Activated CD8-positive, alpha-beta memory T cell treated with anti-CD3 and anti-CD28 coated beads, Interleukin-2, amount 50 U/mL, for 24 hours (primary cell): ENCODE data around the gene NCCRP1.

Experiments used
- DNase-seq: peaks from one replicate; pipeline ENCODE4 v3.0.0-alpha.2; 2020; ENCODE audit errors: extremely low read depth

The NCCRP1 gene

GRCh38 chr19:39196860-39197562, at the start of gene NCCRP1:
TSS of gene NCCRP1 (plus strand) at chr19:39196964. CDS start at chr19:39196983, 19 bp downstream.
- DNase-seq: no peak

- no peak for DNase-seq
Measured at GRCh38 chr19:39147480-39147879, 49.3 kb upstream of the NCCRP1 start.

GRCh38 chr19:39148939-39149529, 47.7 kb upstream of the NCCRP1 start:
- DNase-seq: no peak

GRCh38 chr19:39150235-39150634, 46.5 kb upstream of the NCCRP1 start:
- DNase-seq: no peak

- no peak for DNase-seq
Measured at GRCh38 chr19:39150807-39151600, 45.8 kb upstream of the NCCRP1 start.

- DNase-seq: no peak
Measured at GRCh38 chr19:39152066-39152465, 44.7 kb upstream of the NCCRP1 start.

DNA sequence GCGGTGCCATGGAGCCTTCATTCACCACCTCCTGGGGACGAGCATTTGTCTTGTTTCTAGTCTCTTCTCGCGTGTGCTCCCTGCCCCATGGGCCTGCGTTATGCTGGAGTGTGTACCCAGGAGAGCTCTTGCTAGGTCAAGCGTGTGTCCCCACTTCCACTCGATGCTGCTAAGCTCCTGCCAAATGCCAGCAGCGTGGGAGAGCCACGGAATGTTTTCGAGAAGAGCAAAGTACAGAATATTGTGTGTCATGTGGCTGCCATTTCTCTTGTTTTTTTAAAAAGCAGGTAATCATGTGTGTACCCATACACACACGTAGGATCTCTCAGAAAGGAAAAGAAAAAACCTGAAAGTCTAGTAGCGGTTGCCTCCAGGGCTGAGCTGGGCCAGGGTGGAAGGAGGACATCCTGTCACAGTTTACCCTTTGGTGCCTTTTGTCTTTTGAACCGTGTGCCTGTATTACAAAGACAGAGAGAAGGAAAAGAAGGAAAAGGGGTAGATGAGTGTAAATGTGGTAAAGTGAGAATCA, 42.6 kb upstream of the NCCRP1 start:
- no peak for DNase-seq

GRCh38 chr19:39154629-39155100, 42.1 kb upstream of the NCCRP1 start:
- DNase-seq: no peak

DNA sequence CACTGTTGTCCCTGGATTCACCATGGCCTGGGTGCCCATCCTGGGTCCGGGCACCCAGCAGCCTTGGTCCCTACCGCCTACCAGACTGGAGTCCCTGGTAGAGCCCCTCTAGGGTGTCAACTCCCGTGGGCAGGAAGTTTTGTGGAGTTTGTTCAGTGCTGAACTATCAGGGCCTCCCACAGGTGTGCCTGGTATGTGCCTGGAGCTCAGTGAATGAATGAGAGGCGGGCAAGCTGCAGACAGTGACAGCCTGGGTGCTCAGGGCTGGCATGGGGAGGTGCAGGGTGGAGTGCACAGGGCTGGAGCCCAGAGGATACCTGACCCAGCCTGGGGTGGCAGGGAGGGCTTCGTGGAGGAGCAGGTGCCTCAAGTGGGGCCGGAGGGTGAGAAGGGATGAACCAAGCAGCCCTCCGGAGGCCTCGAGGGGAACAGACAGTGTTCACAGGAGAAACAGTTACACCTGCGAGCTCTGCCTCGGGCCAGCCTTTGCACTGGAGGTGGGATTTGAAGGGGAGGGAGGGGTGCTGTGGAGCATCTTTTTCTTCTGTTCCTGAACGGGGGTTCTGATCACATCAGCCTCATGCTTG, 41.6 kb upstream of the NCCRP1 start:
- no peak for DNase-seq

DNA sequence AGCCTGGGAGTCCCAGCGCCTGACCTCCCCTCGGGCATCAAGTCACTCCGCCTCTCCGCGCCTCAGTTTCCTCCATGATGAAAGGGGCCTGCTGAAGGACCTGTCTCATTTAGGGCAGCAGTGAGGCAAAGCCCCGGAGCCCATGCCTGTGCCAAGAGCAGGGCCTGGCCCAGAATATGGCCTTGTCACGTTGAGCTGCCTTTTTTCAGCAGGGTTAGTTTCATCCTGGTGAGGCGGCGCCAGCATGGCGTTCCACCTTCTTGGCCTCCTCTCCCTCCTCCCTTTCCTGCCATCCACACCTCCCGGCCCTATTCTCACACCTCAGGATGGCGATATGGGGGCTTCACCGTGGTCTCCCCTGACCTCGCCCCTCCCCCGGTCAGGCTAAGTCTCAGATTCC, 41.0 kb upstream of the NCCRP1 start:
- no peak for DNase-seq

DNA sequence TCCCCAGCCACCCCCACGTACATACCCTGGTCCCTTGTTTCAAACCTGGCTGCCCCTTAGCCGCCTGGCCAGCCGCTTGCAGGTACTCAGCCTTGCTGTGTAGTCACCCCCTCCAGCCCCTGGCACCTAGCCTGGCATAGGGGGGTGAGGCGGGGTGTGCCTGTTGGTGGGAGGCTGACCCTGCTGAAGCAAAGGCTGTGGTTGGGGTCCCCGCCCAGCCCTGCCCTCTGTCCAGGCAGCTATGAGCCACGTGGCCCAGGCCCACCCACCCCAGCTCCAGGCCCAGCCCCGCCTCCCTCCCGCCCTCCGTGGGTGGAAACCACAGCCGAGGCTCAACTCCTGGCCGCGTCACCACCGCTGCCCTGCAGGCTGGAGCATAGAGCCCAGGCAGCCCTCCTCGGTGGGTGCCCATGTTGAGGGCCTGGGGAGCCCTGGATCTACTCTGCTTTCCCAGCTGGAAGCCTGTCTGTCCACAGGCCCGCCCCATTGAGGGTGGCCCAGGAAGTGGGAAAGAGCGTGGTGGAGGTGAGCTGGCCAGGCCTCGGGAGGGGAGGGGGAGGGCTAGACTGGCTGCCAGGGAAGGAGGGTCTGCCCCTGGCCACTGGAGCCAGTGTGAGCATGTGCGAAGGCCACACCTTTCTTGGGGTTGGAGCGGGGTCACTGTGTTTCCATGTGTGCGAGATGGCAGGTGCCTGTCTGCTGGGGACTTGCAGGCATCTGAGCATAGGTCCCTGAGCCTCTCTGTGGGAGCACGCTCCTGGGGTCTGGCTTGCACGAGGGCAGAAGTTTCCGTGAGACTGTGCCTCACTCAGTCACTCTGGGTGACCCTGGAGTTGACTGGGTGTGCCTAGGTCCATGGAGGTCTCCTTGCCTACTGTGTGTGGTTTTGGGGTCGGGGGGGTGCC, 40.2 kb upstream of the NCCRP1 start:
- no peak for DNase-seq

DNA sequence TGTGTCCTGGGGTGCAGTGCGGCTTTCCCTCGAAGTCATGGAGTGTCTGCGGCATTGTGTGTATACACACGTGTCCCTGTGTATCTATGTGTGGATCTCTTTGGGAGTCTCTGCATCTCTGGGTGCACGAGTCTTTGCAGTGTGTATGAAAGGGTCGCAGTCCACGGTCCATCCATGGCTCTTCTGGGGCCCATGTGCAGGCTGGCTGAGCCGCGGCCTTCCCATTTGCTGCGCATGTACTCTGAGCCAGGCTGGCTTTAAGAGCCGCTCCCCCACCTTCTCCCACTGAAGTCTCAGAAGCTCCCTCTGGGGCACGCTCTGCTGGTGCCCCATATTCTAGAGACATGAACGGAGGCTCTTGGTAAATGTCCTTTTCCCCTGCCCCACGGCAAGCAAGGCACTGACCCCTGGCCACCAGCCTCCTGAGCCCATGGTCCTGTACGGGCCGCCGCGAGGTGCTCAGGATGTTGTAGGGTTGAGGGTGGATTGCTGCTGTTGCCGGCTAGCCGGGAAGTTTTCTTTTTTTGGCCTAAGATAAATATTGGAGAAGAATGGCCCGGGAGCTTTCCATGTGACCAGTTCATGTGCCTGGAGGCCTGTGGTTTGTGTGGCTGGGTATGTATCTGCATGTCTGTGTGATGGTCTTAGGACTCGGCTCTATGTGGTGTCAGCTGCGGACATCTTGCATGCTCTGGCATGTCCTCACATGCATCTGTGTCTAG, 39.3 kb upstream of the NCCRP1 start:
- no peak for DNase-seq

DNA sequence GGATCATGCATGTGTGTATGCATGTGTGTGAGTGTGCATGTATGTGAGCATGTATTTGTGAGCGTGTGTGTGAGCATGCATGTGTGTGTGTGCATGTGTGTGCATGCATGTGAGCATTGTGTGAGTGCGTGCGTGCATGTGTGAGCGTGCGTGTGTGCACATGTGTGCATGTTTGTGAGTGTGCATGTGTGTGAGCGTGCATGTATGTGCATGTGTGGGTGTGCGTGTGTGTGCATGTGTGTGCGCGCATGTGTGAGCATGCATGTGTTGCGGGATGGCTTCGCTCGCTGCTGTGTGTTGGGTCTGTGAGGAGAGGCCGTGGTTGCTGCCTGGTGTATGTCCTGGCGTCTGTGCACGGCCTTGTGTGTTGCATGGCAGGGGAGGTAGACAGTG, 38.8 kb upstream of the NCCRP1 start:
- no peak for DNase-seq

DNA sequence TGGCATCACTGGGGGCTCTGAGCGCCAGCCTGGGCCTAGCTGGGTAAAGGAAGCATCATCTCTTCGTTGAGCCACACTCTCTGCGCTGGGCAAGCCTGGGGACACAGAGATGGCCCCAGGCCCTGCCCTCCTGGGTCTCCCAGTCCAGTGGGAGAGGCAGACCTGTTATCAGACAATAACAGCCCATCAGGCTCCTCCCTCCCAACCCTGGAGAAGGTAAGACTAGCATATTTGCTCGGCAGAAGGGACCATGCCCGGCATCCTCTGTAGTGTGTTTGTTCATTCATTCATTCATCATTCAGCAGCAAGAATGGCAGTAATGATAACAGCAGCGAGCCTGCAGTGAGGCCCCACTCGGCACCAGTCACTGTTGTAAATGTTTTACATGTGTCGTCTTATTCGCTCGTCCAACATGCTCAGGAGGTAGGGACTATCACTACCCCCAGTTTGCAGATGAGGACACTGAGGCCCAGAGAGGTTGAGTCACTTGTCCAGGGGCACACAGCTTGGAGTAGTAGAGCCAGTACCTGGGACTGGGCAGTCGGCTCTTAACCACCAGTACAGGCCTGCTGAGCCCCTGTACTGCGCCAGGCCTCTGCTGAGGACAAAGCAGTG, 38.0 kb upstream of the NCCRP1 start:
- DNase-seq: no peak

GRCh38 chr19:39160523-39160861, 36.3 kb upstream of the NCCRP1 start:
- no peak for DNase-seq

DNA sequence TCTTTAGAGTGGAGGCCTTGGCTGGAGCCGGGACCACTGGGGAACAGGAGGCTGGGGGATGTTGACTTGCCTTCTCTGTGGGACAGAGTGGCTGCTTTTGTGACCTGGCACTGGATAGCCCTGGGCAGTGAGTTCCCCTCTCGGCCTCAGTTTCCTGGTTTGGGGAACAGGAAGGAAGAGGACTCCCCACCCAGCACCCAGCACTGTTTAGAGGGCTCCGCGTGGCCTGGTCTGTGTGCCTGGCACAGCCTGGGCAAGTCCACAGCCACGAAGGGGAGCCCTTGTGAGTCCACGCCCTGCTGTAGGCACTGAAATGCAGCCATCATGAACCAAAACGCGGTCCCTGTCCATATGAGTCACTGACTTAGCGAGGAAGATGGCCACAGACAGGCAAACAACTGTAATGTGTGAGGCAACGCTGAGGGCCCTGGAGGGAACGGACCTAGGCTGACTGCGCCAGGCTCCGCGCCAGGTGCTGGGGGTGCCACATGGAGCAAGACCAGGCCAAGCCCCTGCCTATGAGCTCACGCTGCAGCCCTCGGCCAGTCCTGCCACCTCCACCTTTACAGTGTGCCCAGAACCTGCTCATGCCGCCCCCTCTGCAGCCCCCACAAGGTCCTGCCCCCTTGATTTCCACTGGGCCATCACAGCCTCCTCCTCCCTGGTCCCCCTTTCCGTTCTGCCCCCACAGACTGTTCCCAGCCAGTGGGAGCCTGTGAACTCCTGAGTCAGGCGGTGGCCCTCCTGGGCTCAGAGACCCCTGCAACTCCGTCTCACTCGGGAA, 35.7 kb upstream of the NCCRP1 start:
- no peak for DNase-seq

DNA sequence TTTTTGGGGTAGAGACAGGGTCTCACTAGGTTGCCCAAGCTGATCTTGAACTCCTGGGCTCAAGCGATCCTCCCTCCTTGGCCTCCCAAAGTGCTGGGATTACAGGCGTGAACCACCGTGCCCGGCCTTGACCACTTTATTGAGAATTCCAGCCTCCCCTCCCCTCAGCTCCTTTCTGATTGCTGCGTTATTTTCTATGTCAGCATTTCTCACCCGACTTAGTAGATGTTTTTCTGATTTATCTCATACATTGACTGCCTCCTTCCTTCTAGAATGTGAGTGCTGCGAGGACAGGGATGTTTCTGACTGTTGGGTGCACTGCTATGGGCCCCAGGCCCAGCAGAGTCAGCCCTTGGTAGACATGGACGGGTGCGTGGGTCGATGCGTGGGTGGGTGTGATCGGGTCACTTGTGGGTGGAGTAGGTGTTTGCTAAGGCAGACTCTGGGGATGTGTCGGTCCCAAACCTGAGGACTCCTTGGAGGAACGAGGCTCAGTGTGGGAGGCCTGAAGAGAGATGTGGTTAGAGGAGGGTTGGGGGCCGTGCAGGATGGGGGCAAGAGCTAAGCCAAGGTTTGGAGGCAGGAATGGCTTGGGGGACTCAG, 34.2 kb upstream of the NCCRP1 start:
- DNase-seq: no peak

- no peak for DNase-seq
Measured at GRCh38 chr19:39163621-39164020, 33.1 kb upstream of the NCCRP1 start.

DNA sequence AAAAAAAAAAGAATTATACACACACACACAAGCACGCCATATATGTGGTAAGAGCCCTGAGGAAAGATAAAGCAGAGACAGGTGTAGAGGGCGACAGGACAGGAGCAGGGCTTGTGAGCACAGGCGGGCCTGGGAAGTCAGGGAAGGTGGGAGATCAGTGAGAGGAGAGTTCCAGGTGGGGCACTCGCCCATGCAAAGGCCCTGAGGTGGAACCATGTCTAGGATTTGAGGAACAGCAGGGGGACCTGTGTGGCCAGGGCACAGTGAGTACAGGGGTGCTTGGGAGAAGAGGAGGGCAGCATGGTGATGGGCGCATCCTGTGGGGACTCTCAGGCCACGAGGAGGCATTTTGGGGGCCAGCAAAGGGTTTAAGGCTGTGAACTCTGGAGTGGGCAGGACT, 32.5 kb upstream of the NCCRP1 start:
- DNase-seq: no peak
